Stimulated activated naive CD8-positive, alpha-beta T cell treated with anti-CD3 and anti-CD28 coated beads, Interleukin-15, Interleukin-2, amounts not matched to agents 100 ng/mL and 50 ng/mL, for 24 hours (primary cell): ENCODE measurements around the gene OR8B8.
"Not testable (repeated sequence)": the region's sequence is repeated elsewhere in the genome, so short reads cannot be mapped to it uniquely, and the experiment has no call there.

Source experiments
- H3K27ac Mint-ChIP-seq: one replicate; pipeline ENCODE4 v1.8.0; 2021; ENCODE audit warnings: mild to moderate bottlenecking, mixed read lengths
- H3K27me3 Mint-ChIP-seq: one replicate; pipeline ENCODE4 v1.8.0; 2021; ENCODE audit warnings: mixed read lengths
- H3K36me3 Mint-ChIP-seq: one replicate; pipeline ENCODE4 v1.8.0; 2021; ENCODE audit warnings: low read depth, mixed read lengths
- H3K4me1 Mint-ChIP-seq: one replicate; pipeline ENCODE4 v1.8.0; 2021; ENCODE audit warnings: low read depth, mixed read lengths
- H3K4me3 Mint-ChIP-seq: one replicate; pipeline ENCODE4 v1.8.0; 2021; ENCODE audit warnings: mild to moderate bottlenecking, mixed read lengths
- H3K9me3 Mint-ChIP-seq: one replicate; pipeline ENCODE4 v1.8.0; 2021; ENCODE audit warnings: mixed read lengths

Gene OR8B8

GRCh38 chr11:124463324-124463723 is 17.8 kb upstream of the OR8B8 start:
- Mint-ChIP-seq H3K4me3 (no peak overlapping the region), H3K9me3 (peaks cover 5% of the 10 kb centered on the region), H3K27me3 (peaks cover 20% of the 10 kb centered on the region), H3K4me1 (no peaks in the 10 kb centered on the region), H3K27ac (no peak overlapping the region), H3K36me3 (no peaks in the 10 kb centered on the region)

- H3K27me3 Mint-ChIP-seq: peaks cover 12% of the 10 kb centered on the region
- no peaks in the 10 kb centered on the region for H3K36me3 Mint-ChIP-seq
- H3K27ac Mint-ChIP-seq: no peak overlapping the region
- peaks cover 5% of the 10 kb centered on the region for H3K9me3 Mint-ChIP-seq
- H3K4me1 Mint-ChIP-seq: no peaks in the 10 kb centered on the region
- H3K4me3 Mint-ChIP-seq: no peak overlapping the region
These were observed 15.0 kb upstream of the OR8B8 start for GRCh38 chr11:124460459-124460858.

GRCh38 chr11:124459379-124459778 is 13.9 kb upstream of the OR8B8 start:
- not testable (repeated sequence) for H3K4me1 Mint-ChIP-seq, H3K9me3 Mint-ChIP-seq, H3K4me3 Mint-ChIP-seq, H3K27me3 Mint-ChIP-seq, H3K27ac Mint-ChIP-seq, H3K36me3 Mint-ChIP-seq

GRCh38 chr11:124454552-124454951 is 9.1 kb upstream of the OR8B8 start:
- no peak overlapping the region for H3K27ac Mint-ChIP-seq
- no peak overlapping the region for H3K4me3 Mint-ChIP-seq
- H3K36me3 Mint-ChIP-seq: no peaks in the 10 kb centered on the region

GRCh38 chr11:124446916-124447315 is 1.4 kb upstream of the OR8B8 start:
- H3K4me1 Mint-ChIP-seq: no peaks in the 10 kb centered on the region
- no peak overlapping the region for H3K27ac Mint-ChIP-seq
- H3K4me3 Mint-ChIP-seq: no peak overlapping the region
- H3K27me3 Mint-ChIP-seq: peaks cover 13% of the 10 kb centered on the region
- no peaks in the 10 kb centered on the region for H3K36me3 Mint-ChIP-seq
- peaks cover 9% of the 10 kb centered on the region for H3K9me3 Mint-ChIP-seq

More at GRCh38 chr11:124454552-124454951, 9.1 kb upstream of the OR8B8 start:
- Mint-ChIP-seq H3K9me3 (peaks cover 3% of the 10 kb centered on the region), H3K27me3 (no peaks in the 10 kb centered on the region), H3K4me1 (no peaks in the 10 kb centered on the region)

GRCh38 chr11:124442847-124443246 is 2.6 kb downstream of the OR8B8 start:
- Mint-ChIP-seq H3K4me3 (no peak overlapping the region), H3K9me3 (no peaks in the 10 kb centered on the region), H3K4me1 (no peaks in the 10 kb centered on the region), H3K36me3 (no peaks in the 10 kb centered on the region), H3K27me3 (peaks cover 17% of the 10 kb centered on the region), H3K27ac (no peak overlapping the region)

- Mint-ChIP-seq H3K9me3 (no peaks in the 10 kb centered on the region), H3K36me3 (no peaks in the 10 kb centered on the region), H3K27ac (no peak overlapping the region), H3K4me3 (no peak overlapping the region), H3K4me1 (no peaks in the 10 kb centered on the region), H3K27me3 (peaks cover 17% of the 10 kb centered on the region)
These were observed 3.1 kb downstream of the OR8B8 start for GRCh38 chr11:124442442-124442841.

- Mint-ChIP-seq H3K27ac (no peak overlapping the region), H3K4me3 (no peak overlapping the region), H3K9me3 (no peaks in the 10 kb centered on the region), H3K36me3 (no peaks in the 10 kb centered on the region), H3K27me3 (peaks cover 13% of the 10 kb centered on the region), H3K4me1 (no peaks in the 10 kb centered on the region)
These were observed 4.0 kb downstream of the OR8B8 start for GRCh38 chr11:124441519-124441918.

- H3K4me3 Mint-ChIP-seq: no peak overlapping the region
- H3K9me3 Mint-ChIP-seq: no peaks in the 10 kb centered on the region
- peaks cover 13% of the 10 kb centered on the region for H3K27me3 Mint-ChIP-seq
- H3K27ac Mint-ChIP-seq: no peak overlapping the region
- no peaks in the 10 kb centered on the region for H3K4me1 Mint-ChIP-seq
- H3K36me3 Mint-ChIP-seq: no peaks in the 10 kb centered on the region
These were observed 4.4 kb downstream of the OR8B8 start for GRCh38 chr11:124441081-124441480.

- Mint-ChIP-seq H3K36me3 (no peaks in the 10 kb centered on the region), H3K27me3 (peaks cover 13% of the 10 kb centered on the region), H3K9me3 (no peaks in the 10 kb centered on the region), H3K4me1 (no peaks in the 10 kb centered on the region), H3K4me3 (no peak overlapping the region), H3K27ac (no peak overlapping the region)
These were observed 4.9 kb downstream of the OR8B8 start for GRCh38 chr11:124440608-124441007.

GRCh38 chr11:124434699-124435098 is 10.8 kb downstream of the OR8B8 start:
- no peaks in the 10 kb centered on the region for H3K36me3 Mint-ChIP-seq
- peaks cover under 1% of the 10 kb centered on the region for H3K9me3 Mint-ChIP-seq
- H3K4me3 Mint-ChIP-seq: no peak overlapping the region
- peaks cover 7% of the 10 kb centered on the region for H3K27me3 Mint-ChIP-seq
- no peaks in the 10 kb centered on the region for H3K4me1 Mint-ChIP-seq
- no peak overlapping the region for H3K27ac Mint-ChIP-seq

GRCh38 chr11:124429599-124429998 is 15.9 kb downstream of the OR8B8 start:
- Mint-ChIP-seq H3K27me3 (peaks cover under 1% of the 10 kb centered on the region), H3K9me3 (peaks cover 8% of the 10 kb centered on the region), H3K36me3 (no peaks in the 10 kb centered on the region), H3K4me1 (no peaks in the 10 kb centered on the region), H3K27ac (no peak overlapping the region), H3K4me3 (no peak overlapping the region)

- H3K4me1 Mint-ChIP-seq: no peaks in the 10 kb centered on the region
- no peak within 1 kb of the TSS for H3K4me3 Mint-ChIP-seq
- no peaks in the 10 kb centered on the region for H3K36me3 Mint-ChIP-seq
- peaks cover 16% of the 10 kb centered on the region for H3K27me3 Mint-ChIP-seq
- H3K9me3 Mint-ChIP-seq: peaks cover 4% of the 10 kb centered on the region
- H3K27ac Mint-ChIP-seq: no peak within 1 kb of the TSS
These were observed 21.0 kb downstream of the OR8B8 start, which contains the start of gene OR8B4 for GRCh38 chr11:124424384-124424921. OR8B4 (minus strand) TSS chr11:124424871; CDS start chr11:124424871, 0 bp downstream.

- H3K27me3 Mint-ChIP-seq: peaks cover 26% of the 10 kb centered on the region
- H3K27ac Mint-ChIP-seq: no peak overlapping the region
- no peak overlapping the region for H3K4me3 Mint-ChIP-seq
- no peaks in the 10 kb centered on the region for H3K4me1 Mint-ChIP-seq
- H3K36me3 Mint-ChIP-seq: no peaks in the 10 kb centered on the region
- H3K9me3 Mint-ChIP-seq: no peaks in the 10 kb centered on the region
These were observed 24.5 kb downstream of the OR8B8 start for GRCh38 chr11:124421043-124421442.

- Mint-ChIP-seq H3K27me3 (peaks cover 18% of the 10 kb centered on the region), H3K36me3 (no peaks in the 10 kb centered on the region), H3K4me1 (no peaks in the 10 kb centered on the region), H3K4me3 (no peak overlapping the region), H3K27ac (no peak overlapping the region), H3K9me3 (no peaks in the 10 kb centered on the region)
These were observed 30.1 kb downstream of the OR8B8 start for GRCh38 chr11:124415356-124415923.

GRCh38 chr11:124409906-124410305 is 35.6 kb downstream of the OR8B8 start:
- Mint-ChIP-seq H3K9me3 (no peaks in the 10 kb centered on the region), H3K4me1 (no peaks in the 10 kb centered on the region), H3K36me3 (no peaks in the 10 kb centered on the region), H3K27me3 (peaks cover 17% of the 10 kb centered on the region), H3K27ac (no peak overlapping the region), H3K4me3 (no peak overlapping the region)
